A673 (cell line): ENCODE results near the gene TRIM36. TPM values are rescaled to one million over a fixed set of nuclear protein-coding genes. Genes with fewer than 3 reads are reported as not detected.

Source experiments
- BruUV-seq: library from RNA; stranded (reverse); fragments of 400-500 nt; replicated peaks from 2 replicates; lab custom pipeline; 2021; lab: Mats Ljungman, UMichigan
- CTCF ChIA-PET: fragments of 300-600 bp; sonication (Branson Sonifier 250); formaldehyde crosslinking; loops from one replicate; lab custom pipeline; 2022; ENCODE audit warnings: antibody characterized with exemption; lab: Charles Lee
- POLR2A ChIA-PET: fragments of 300-600 bp; sonication (Branson Sonifier 250); formaldehyde crosslinking; loops from one replicate; lab custom pipeline; 2022; ENCODE audit warnings: antibody characterized with exemption; ENCODE audit not compliant: low non-redundant PET; lab: Charles Lee
- DNase-seq: peaks from one replicate; pipeline ENCODE4 v3.0.0-alpha.2; 2015; ENCODE audit warnings: low spot score
- H3K27ac ChIP-seq: fragments of 200-600 bp; sonication (generic); 2 replicates; pipeline ENCODE4 v1.5.1; 2016; ENCODE audit warnings: mixed run types, low read depth, mild to moderate bottlenecking, mixed read lengths, antibody characterized with exemption, low read length; ENCODE audit not compliant: poor library complexity, severe bottlenecking
- H3K27me3 ChIP-seq: fragments of 200-600 bp; sonication (generic); replicated peaks from 2 replicates; pipeline ENCODE4 v1.6.1; 2017; ENCODE audit warnings: mixed run types, low read depth, mild to moderate bottlenecking, mixed read lengths, antibody characterized with exemption, low read length; ENCODE audit not compliant: insufficient read depth, poor library complexity
- H3K36me3 ChIP-seq: fragments of 200-600 bp; sonication (generic); 2 replicates; pipeline ENCODE4 v1.6.1; 2016; ENCODE audit warnings: mixed run types, mild to moderate bottlenecking, mixed read lengths, antibody characterized with exemption, low read length; ENCODE audit not compliant: insufficient read depth, poor library complexity, severe bottlenecking
- H3K4me1 ChIP-seq: fragments of 200-600 bp; sonication (generic); 2 replicates; pipeline ENCODE4 v1.6.1; 2017; ENCODE audit warnings: mixed run types, mild to moderate bottlenecking, mixed read lengths, antibody characterized with exemption, low read length; ENCODE audit not compliant: insufficient read depth, poor library complexity, severe bottlenecking
- H3K4me3 ChIP-seq: fragments of 200-600 bp; sonication (generic); 2 replicates; pipeline ENCODE4 v1.5.1; 2016; ENCODE audit warnings: low read depth, mixed run types, mild to moderate bottlenecking, mixed read lengths, low read length; ENCODE audit not compliant: poor library complexity, severe bottlenecking
- H3K9me3 ChIP-seq: fragments of 200-600 bp; sonication (generic); 2 replicates; pipeline ENCODE4 v1.6.1; 2016; ENCODE audit warnings: mixed run types, low read depth, mild to moderate bottlenecking, mixed read lengths, antibody characterized with exemption, low read length; ENCODE audit not compliant: poor library complexity, severe bottlenecking
- EZH2 ChIP-seq: fragments of 200-600 bp; sonication (generic); IDR thresholded peaks from 2 replicates; pipeline ENCODE4 v1.6.1; 2017; ENCODE audit warnings: borderline replicate concordance, low read depth, mild to moderate bottlenecking, mixed read lengths, antibody characterized with exemption, low read length; ENCODE audit not compliant: poor library complexity, severe bottlenecking
- intact Hi-C: fragments of 100-400 bp; cut with micrococcal nuclease; formaldehyde crosslinking; loops from one replicate; pipeline ENCODE4 v1.10.0; 2022; ENCODE audit not compliant: unreplicated experiment
- total RNA-seq: library from RNA; stranded (reverse); gene quantifications from 2 replicates; pipeline ENCODE4 v1.2.3, GENCODE V29; 2021
- TF ChIP-seq, protein P1 (sequence below): fragments of 300-800, 200-600 bp; sonication (generic); conservative IDR thresholded peaks from 2 replicates; pipeline ENCODE4 v1.5.1; 2017; ENCODE audit warnings: low read depth, mild to moderate bottlenecking, antibody characterized with exemption, low read length, moderate library complexity, mixed read lengths

TRIM36 gene
- total RNA-seq, 1 experiment from 2014 or later, result 16.8 TPM

DNA sequence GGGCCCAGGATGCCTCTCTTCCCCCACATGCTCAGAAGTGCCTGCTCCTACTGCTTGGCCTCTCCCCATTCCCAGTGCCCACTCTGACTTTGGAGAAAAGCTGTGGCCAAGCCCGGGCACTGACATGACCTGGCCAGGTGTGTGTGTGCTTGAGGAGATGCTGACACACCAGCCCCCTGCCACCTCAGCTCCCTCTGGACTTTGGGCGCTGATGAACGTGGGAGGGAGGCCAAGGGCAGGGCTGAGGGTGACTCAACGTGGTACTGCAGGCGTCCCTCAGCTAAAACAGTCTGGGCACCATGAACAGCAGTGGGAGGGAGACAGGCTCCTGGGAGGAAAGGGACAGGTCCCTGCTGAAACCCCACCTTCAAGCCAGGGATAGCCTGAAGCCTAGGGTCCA is 3.9 kb downstream of the TRIM36 start:
- no peaks in the 10 kb centered on the region for H3K36me3 ChIP-seq
- intact Hi-C loops, result no loop called here
- no TSS peak for BruUV-seq
- no peak for DNase-seq
- TF ChIP-seq, protein P1, sequence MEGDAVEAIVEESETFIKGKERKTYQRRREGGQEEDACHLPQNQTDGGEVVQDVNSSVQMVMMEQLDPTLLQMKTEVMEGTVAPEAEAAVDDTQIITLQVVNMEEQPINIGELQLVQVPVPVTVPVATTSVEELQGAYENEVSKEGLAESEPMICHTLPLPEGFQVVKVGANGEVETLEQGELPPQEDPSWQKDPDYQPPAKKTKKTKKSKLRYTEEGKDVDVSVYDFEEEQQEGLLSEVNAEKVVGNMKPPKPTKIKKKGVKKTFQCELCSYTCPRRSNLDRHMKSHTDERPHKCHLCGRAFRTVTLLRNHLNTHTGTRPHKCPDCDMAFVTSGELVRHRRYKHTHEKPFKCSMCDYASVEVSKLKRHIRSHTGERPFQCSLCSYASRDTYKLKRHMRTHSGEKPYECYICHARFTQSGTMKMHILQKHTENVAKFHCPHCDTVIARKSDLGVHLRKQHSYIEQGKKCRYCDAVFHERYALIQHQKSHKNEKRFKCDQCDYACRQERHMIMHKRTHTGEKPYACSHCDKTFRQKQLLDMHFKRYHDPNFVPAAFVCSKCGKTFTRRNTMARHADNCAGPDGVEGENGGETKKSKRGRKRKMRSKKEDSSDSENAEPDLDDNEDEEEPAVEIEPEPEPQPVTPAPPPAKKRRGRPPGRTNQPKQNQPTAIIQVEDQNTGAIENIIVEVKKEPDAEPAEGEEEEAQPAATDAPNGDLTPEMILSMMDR, result no peak
- no peak for TF ChIP-seq EZH2
- H3K4me1 ChIP-seq, result no peaks in the 10 kb centered on the region
- H3K27ac ChIP-seq, result no peak overlapping the region
- CTCF ChIA-PET, result no interaction called here
- POLR2A ChIA-PET, result no interaction called here
- no peaks in the 10 kb centered on the region for H3K27me3 ChIP-seq
- H3K4me3 ChIP-seq, result no peak overlapping the region
- H3K9me3 ChIP-seq, result no peaks in the 10 kb centered on the region

DNA sequence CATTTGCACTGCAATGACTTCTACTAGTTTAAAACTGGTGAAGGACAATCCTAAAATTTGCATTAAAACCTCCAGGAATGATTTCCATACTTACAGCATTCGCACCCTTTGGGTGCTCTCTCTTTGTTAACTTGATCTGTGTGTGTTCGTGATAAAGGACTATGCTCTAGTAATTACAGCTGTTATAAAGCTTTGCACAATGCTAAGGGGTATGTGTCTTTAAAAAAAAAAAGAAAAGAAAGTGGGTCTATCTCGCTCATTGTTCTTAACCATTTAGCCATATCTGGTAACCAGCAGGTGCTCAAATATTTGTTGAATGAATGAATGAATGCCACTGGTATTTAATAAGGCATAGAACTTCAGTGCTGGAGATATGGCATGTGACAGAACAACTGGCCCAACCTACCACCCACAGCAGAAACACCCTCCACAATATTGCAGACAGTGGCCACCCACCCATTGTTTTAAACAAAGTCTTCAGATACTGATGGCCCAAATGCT is 8.7 kb downstream of the TRIM36 start:
- ChIA-PET POLR2A (no interaction called here), CTCF (no interaction called here)
- no peaks in the 10 kb centered on the region for H3K27me3 ChIP-seq
- H3K4me3 ChIP-seq, result no peak overlapping the region
- no peak for DNase-seq
- H3K9me3 ChIP-seq, result no peaks in the 10 kb centered on the region
- TF ChIP-seq, protein P1, result no peak
- no peak for TF ChIP-seq EZH2
- H3K4me1 ChIP-seq, result no peaks in the 10 kb centered on the region
- intact Hi-C loops, result no loop called here
- no TSS peak for BruUV-seq
- no peak overlapping the region for H3K27ac ChIP-seq
- no peaks in the 10 kb centered on the region for H3K36me3 ChIP-seq

DNA sequence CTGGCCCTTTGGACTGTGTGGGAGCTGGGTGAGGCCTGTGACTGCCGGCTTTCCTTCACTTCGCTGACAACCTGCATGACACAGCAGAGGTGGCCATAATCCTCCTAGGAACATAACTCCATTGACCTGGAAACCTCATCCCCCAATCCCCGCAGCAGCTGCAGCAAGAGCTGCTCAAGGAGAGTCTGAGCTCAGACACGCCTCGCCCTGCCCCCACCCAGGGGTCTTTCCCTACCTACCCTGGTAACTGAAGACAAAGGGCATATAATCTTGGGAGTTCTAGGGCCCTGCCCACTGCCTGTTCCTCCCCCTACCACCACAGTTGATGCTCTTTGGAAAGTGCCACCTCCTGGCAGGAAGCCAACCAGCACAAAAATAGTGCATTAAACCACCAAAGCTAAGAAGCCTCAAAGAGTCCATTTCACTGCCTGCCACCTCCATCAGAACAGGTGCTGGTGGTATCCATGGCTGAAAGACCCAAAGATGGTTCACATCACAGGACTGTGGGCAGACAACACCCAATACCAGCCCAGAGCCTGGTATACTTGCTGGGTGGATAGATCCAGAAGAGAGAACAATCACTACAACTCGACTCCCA is 18.4 kb downstream of the TRIM36 start:
- Histone ChIP-seq H3K9me3 (no peaks in the 10 kb centered on the region), H3K36me3 (no peaks in the 10 kb centered on the region), H3K27ac (no peak overlapping the region), H3K27me3 (no peaks in the 10 kb centered on the region), H3K4me1 (no peaks in the 10 kb centered on the region), H3K4me3 (no peak overlapping the region)
- no peak for TF ChIP-seq EZH2
- TF ChIP-seq, protein P1, result no peak
- BruUV-seq, result no TSS peak
- intact Hi-C loops, result no loop called here
- CTCF ChIA-PET, result no interaction called here
- DNase-seq, result no peak
- POLR2A ChIA-PET, result no interaction called here
